GM23338 (cell line): ENCODE measurements around the gene ART4. TPM values are rescaled to one million over a fixed set of nuclear protein-coding genes. Genes with fewer than 3 reads are reported as not detected.

Source experiments
- ATAC-seq: fragments of 200-7000 bp; cut with Tn5 transposase; 3 replicates; pipeline ENCODE4 v1.9.1; 2020
- DNase-seq: peaks from one replicate; pipeline ENCODE4 v3.0.0-alpha.2; 2015; ENCODE audit warnings: low spot score
- H2AFZ ChIP-seq: fragments of 200-600 bp; sonication (generic); 2 replicates; pipeline ENCODE4 v1.8.0; 2016; ENCODE audit warnings: antibody characterized with exemption, mild to moderate bottlenecking, moderate library complexity
- H3F3A ChIP-seq: fragments of 200-600 bp; sonication (generic); replicated peaks from 2 replicates; pipeline ENCODE4 v1.8.0; 2017; ENCODE audit warnings: antibody characterized with exemption, mixed run types, low read depth
- H3K27ac ChIP-seq: fragments of 200-600 bp; sonication (generic); 2 replicates; pipeline ENCODE4 v1.6.1; 2016; ENCODE audit warnings: low read depth
- H3K27me3 ChIP-seq: fragments of 200-600 bp; sonication (generic); 2 replicates; pipeline ENCODE4 v1.8.0; 2016; ENCODE audit warnings: mild to moderate bottlenecking, mixed run types, moderate library complexity; ENCODE audit not compliant: insufficient read depth
- H3K36me3 ChIP-seq: fragments of 200-600 bp; sonication (generic); 2 replicates; pipeline ENCODE4 v1.8.0; 2016; ENCODE audit warnings: mild to moderate bottlenecking; ENCODE audit not compliant: insufficient read depth
- H3K4me1 ChIP-seq: fragments of 200-600 bp; sonication (generic); 2 replicates; pipeline ENCODE4 v1.8.0; 2016; ENCODE audit warnings: mild to moderate bottlenecking, moderate library complexity; ENCODE audit not compliant: insufficient read depth
- H3K4me2 ChIP-seq: fragments of 200-600 bp; sonication (generic); 2 replicates; pipeline ENCODE4 v1.7.1; 2017; ENCODE audit warnings: mixed run types
- H3K4me3 ChIP-seq: fragments of 200-600 bp; sonication (generic); 2 replicates; pipeline ENCODE4 v1.6.1; 2016; ENCODE audit warnings: mixed run types
- H3K79me2 ChIP-seq: fragments of 200-600 bp; sonication (generic); replicated peaks from 2 replicates; pipeline ENCODE4 v1.8.0; 2017; ENCODE audit warnings: mild to moderate bottlenecking; ENCODE audit not compliant: insufficient read depth
- H3K9me2 ChIP-seq: fragments of 200-600 bp; sonication (generic); 2 replicates; pipeline ENCODE4 v1.8.0; 2017; ENCODE audit not compliant: insufficient read depth
- H4K20me1 ChIP-seq: fragments of 200-600 bp; sonication (generic); replicated peaks from 2 replicates; pipeline ENCODE4 v1.8.0; 2017; ENCODE audit warnings: mild to moderate bottlenecking; ENCODE audit not compliant: insufficient read depth
- H3K27ac Mint-ChIP-seq: 2 replicates; pipeline ENCODE4 v1.8.0; 2020; ENCODE audit warnings: inconsistent platforms, mild to moderate bottlenecking, moderate library complexity, mixed read lengths
- H3K27me3 Mint-ChIP-seq: 3 replicates; pipeline ENCODE4 v1.8.0; 2022; ENCODE audit warnings: low read depth, mild to moderate bottlenecking, moderate library complexity, mixed read lengths, inconsistent platforms; ENCODE audit not compliant: insufficient read depth, poor library complexity
- H3K36me3 Mint-ChIP-seq: 3 replicates; pipeline ENCODE4 v1.8.0; 2021; ENCODE audit warnings: low read depth, mild to moderate bottlenecking, inconsistent platforms, moderate library complexity, mixed read lengths
- H3K4me1 Mint-ChIP-seq: 3 replicates; pipeline ENCODE4 v1.8.0; 2020; ENCODE audit warnings: mild to moderate bottlenecking, inconsistent platforms, mixed read lengths
- H3K4me3 Mint-ChIP-seq: 3 replicates; pipeline ENCODE4 v1.8.0; 2021; ENCODE audit warnings: moderate library complexity, mild to moderate bottlenecking, inconsistent platforms, mixed read lengths
- H3K9me3 Mint-ChIP-seq: 3 replicates; pipeline ENCODE4 v1.8.0; 2020; ENCODE audit warnings: moderate library complexity, mild to moderate bottlenecking, inconsistent platforms, mixed read lengths
- CREB1 ChIP-seq: fragments of 250-450 bp; sonication (Bioruptor Pico); IDR thresholded peaks from 2 replicates; pipeline ENCODE4 v1.5.0; 2020; ENCODE audit warnings: low read depth, mild to moderate bottlenecking, moderate library complexity
- EZH2 ChIP-seq: fragments of 200-600 bp; sonication (generic); IDR thresholded peaks from one replicate; pipeline ENCODE4 v1.8.0; 2017; ENCODE audit warnings: antibody characterized with exemption, mild to moderate bottlenecking, low read depth; ENCODE audit not compliant: unreplicated experiment
- EZH2phosphoT487 ChIP-seq: fragments of 200-600 bp; sonication (generic); IDR thresholded peaks from one replicate; pipeline ENCODE4 v1.8.1; 2018; ENCODE audit warnings: antibody characterized with exemption; ENCODE audit not compliant: unreplicated experiment
- JUNB ChIP-seq: IDR thresholded peaks from one replicate; pipeline ENCODE4 v1.6.1; 2016; ENCODE audit warnings: antibody characterized with exemption; ENCODE audit not compliant: unreplicated experiment
- NANOG ChIP-seq: IDR thresholded peaks from 2 replicates; pipeline ENCODE4 v1.6.1; 2016; ENCODE audit warnings: antibody characterized with exemption, borderline replicate concordance
- POLR2AphosphoS5 ChIP-seq: IDR thresholded peaks from 2 replicates; pipeline ENCODE4 v1.6.1; 2016; ENCODE audit warnings: antibody characterized with exemption, low read depth
- REST ChIP-seq: IDR thresholded peaks from one replicate; pipeline ENCODE4 v1.6.1; 2018; ENCODE audit warnings: antibody characterized with exemption; ENCODE audit not compliant: unreplicated experiment
- STAT1 ChIP-seq: IDR thresholded peaks from one replicate; pipeline ENCODE4 v1.6.1; 2016; ENCODE audit warnings: antibody characterized with exemption; ENCODE audit not compliant: unreplicated experiment
- ZNF114 ChIP-seq: fragments of 250-450 bp; sonication (Bioruptor Pico); IDR thresholded peaks from 2 replicates; pipeline ENCODE4 v1.5.0; 2020; ENCODE audit warnings: mild to moderate bottlenecking, moderate library complexity
- ZNF331 ChIP-seq: fragments of 250-450 bp; sonication (Bioruptor Pico); IDR thresholded peaks from 2 replicates; pipeline ENCODE4 v1.5.0; 2020; ENCODE audit warnings: low read depth, mild to moderate bottlenecking, moderate library complexity
- ZNF462 ChIP-seq: fragments of 250-450 bp; sonication (Bioruptor Pico); IDR thresholded peaks from 2 replicates; pipeline ENCODE4 v1.5.0; 2020; ENCODE audit warnings: mild to moderate bottlenecking, moderate library complexity
- polyA plus RNA-seq: library from polyadenylated mRNA; unstranded; fragments of >200 nt; fragmentation: Nextera tagmentation; extraction: Ambion mirVana; gene quantifications from 2 replicates; pipeline ENCODE4 v1.2.1, GENCODE V29; 2016
- total RNA-seq: library from RNA; depleted of rRNA; stranded (reverse); fragments of >200 nt; shearing (Covaris generic); gene quantifications from 2 replicates; pipeline ENCODE4 v1.2.3, GENCODE V29; 2014
- TF ChIP-seq, protein P1 (sequence below): IDR thresholded peaks from 2 replicates; pipeline ENCODE4 v1.6.1; 2016; ENCODE audit warnings: antibody characterized with exemption
- TF ChIP-seq, protein P2 (sequence below), 2 experiments: fragments of 200-600 bp in 1 of 2; sonication (generic) in 1 of 2; conservative IDR thresholded peaks; 2 replicates each; pipeline versions ENCODE4 v1.5.1 to v1.6.1; 2016 to 2017; ENCODE audit warnings: antibody characterized with exemption in 2 of 2, low read depth in 2 of 2, mild to moderate bottlenecking in 2 of 2, moderate library complexity in 1 of 2

The ART4 gene
- total and polyA plus RNA-seq, 2 experiments from 2014 or later, result 0.08 TPM; not detected in 1

- Histone ChIP-seq H3F3A (no peaks in the 10 kb centered on the region), H3K4me2 (no peak overlapping the region), H2AFZ (no peak overlapping the region), H4K20me1 (peaks cover 9% of the 10 kb centered on the region; the same call in 1 of the 2 replicates), H3K36me3 (peaks cover 16% of the 10 kb centered on the region; the same call in 1 of the 2 replicates), H3K79me2 (no peaks in the 10 kb centered on the region), H3K9me2 (no peaks in the 10 kb centered on the region), H3K27ac (no peak overlapping the region), H3K27me3 (no peaks in the 10 kb centered on the region), H3K4me1 (peaks cover 2% of the 10 kb centered on the region), H3K4me3 (no peak overlapping the region)
- Mint-ChIP-seq H3K27me3 (no peaks in the 10 kb centered on the region), H3K36me3 (peaks cover 14% of the 10 kb centered on the region), H3K27ac (no peak overlapping the region), H3K4me1 (peaks cover 2% of the 10 kb centered on the region; the same call in 1 of the 3 replicates), H3K9me3 (no peaks in the 10 kb centered on the region), H3K4me3 (no peak overlapping the region)
- DNase-seq, result no peak
- TF ChIP-seq REST, result no peak
- no peak for TF ChIP-seq CREB1 (CRISPR knock-in tag)
- no peak for TF ChIP-seq STAT1
- no peak for TF ChIP-seq JUNB
- no peak for TF ChIP-seq EZH2phosphoT487
- TF ChIP-seq ZNF114, result no peak
- TF ChIP-seq NANOG, result no peak
- no peak for TF ChIP-seq POLR2AphosphoS5
- no peak for TF ChIP-seq ZNF462 (CRISPR knock-in tag)
- no peak for TF ChIP-seq ZNF331
- no peak for TF ChIP-seq EZH2
- TF ChIP-seq, protein P1, sequence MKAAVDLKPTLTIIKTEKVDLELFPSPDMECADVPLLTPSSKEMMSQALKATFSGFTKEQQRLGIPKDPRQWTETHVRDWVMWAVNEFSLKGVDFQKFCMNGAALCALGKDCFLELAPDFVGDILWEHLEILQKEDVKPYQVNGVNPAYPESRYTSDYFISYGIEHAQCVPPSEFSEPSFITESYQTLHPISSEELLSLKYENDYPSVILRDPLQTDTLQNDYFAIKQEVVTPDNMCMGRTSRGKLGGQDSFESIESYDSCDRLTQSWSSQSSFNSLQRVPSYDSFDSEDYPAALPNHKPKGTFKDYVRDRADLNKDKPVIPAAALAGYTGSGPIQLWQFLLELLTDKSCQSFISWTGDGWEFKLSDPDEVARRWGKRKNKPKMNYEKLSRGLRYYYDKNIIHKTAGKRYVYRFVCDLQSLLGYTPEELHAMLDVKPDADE, result no peak
- TF ChIP-seq, protein P2, sequence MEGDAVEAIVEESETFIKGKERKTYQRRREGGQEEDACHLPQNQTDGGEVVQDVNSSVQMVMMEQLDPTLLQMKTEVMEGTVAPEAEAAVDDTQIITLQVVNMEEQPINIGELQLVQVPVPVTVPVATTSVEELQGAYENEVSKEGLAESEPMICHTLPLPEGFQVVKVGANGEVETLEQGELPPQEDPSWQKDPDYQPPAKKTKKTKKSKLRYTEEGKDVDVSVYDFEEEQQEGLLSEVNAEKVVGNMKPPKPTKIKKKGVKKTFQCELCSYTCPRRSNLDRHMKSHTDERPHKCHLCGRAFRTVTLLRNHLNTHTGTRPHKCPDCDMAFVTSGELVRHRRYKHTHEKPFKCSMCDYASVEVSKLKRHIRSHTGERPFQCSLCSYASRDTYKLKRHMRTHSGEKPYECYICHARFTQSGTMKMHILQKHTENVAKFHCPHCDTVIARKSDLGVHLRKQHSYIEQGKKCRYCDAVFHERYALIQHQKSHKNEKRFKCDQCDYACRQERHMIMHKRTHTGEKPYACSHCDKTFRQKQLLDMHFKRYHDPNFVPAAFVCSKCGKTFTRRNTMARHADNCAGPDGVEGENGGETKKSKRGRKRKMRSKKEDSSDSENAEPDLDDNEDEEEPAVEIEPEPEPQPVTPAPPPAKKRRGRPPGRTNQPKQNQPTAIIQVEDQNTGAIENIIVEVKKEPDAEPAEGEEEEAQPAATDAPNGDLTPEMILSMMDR (conservative IDR thresholded peaks at IDR 0.05; ENCODE audit: low read depth in 2 of 2), result no peak
- ATAC-seq, result no peak
Measured at GRCh38 chr12:14782756-14783155, 60.6 kb downstream of the ART4 start.
